ENCODE data around the gene MISP3. TPM values are rescaled to one million over a fixed set of nuclear protein-coding genes. Genes with fewer than 3 reads are reported as not detected.

MISP3 gene
- total RNA-seq, 1 donor from 2014 or later, result not detected

- Histone ChIP-seq H3K9ac (ENCODE audit: low read depth in 1 of 3, low read length in 3 of 3) (no peak overlapping the region), H3K36me3 (ENCODE audit: control insufficient read depth in 3 of 3, insufficient read depth in 3 of 3, low read length in 3 of 3) (peaks cover 41 to 50% (median 42%) of the 10 kb centered on the region in 3 donors), H3K9me3 (ENCODE audit: control insufficient read depth in 3 of 3, low read length in 3 of 3) (peaks cover 0 to 8% (median 4%) of the 10 kb centered on the region in 3 donors), H3K4me1 (ENCODE audit: control insufficient read depth in 3 of 3, insufficient read depth in 3 of 3, low read length in 3 of 3) (peaks cover 0 to 8% (median 6%) of the 10 kb centered on the region in 3 donors), H3K4me3 (ENCODE audit: low read length in 3 of 3) (no peak overlapping the region), H3K27me3 (ENCODE audit: control insufficient read depth in 3 of 3, insufficient read depth in 3 of 3, low read length in 3 of 3) (no peaks in the 10 kb centered on the region), H3K27ac (ENCODE audit: low read depth, low read length) (no peak overlapping the region)
Measured at GRCh38 chr19:14097532-14098151, 25.1 kb downstream of the MISP3 start.

- H3K4me1 ChIP-seq (ENCODE audit: control insufficient read depth in 3 of 3, insufficient read depth in 3 of 3, low read length in 3 of 3), result peaks cover 3 to 13% (median 10%) of the 10 kb centered on the region in 3 donors
- no peak overlapping the region for H3K9ac ChIP-seq (ENCODE audit: low read depth in 1 of 3, low read length in 3 of 3)
- H3K27me3 ChIP-seq (ENCODE audit: control insufficient read depth in 3 of 3, insufficient read depth in 3 of 3, low read length in 3 of 3), result no peaks in the 10 kb centered on the region
- H3K36me3 ChIP-seq (ENCODE audit: control insufficient read depth in 3 of 3, insufficient read depth in 3 of 3, low read length in 3 of 3), result peaks cover 52 to 56% (median 53%) of the 10 kb centered on the region in 3 donors
- no peak overlapping the region for H3K27ac ChIP-seq (ENCODE audit: low read depth, low read length)
- H3K9me3 ChIP-seq (ENCODE audit: control insufficient read depth in 3 of 3, low read length in 3 of 3), result no peaks in the 10 kb centered on the region
- H3K4me3 ChIP-seq (ENCODE audit: low read length in 3 of 3), result no peak overlapping the region
Measured at GRCh38 chr19:14101003-14101545, 28.5 kb downstream of the MISP3 start.

- no peak overlapping the region for H3K27ac ChIP-seq (ENCODE audit: low read depth, low read length)
- H3K4me1 ChIP-seq (ENCODE audit: control insufficient read depth in 3 of 3, insufficient read depth in 3 of 3, low read length in 3 of 3), result peaks cover 6 to 15% (median 12%) of the 10 kb centered on the region in 3 donors
- no peaks in the 10 kb centered on the region for H3K9me3 ChIP-seq (ENCODE audit: control insufficient read depth in 3 of 3, low read length in 3 of 3)
- H3K4me3 ChIP-seq (ENCODE audit: low read length in 3 of 3), result no peak overlapping the region
- peak overlapping the region in 1 of 3 donors; percentile 12 for H3K9ac ChIP-seq (ENCODE audit: low read depth in 1 of 3, low read length in 3 of 3)
- peaks cover 42 to 51% (median 45%) of the 10 kb centered on the region in 3 donors for H3K36me3 ChIP-seq (ENCODE audit: control insufficient read depth in 3 of 3, insufficient read depth in 3 of 3, low read length in 3 of 3)
- no peaks in the 10 kb centered on the region for H3K27me3 ChIP-seq (ENCODE audit: control insufficient read depth in 3 of 3, insufficient read depth in 3 of 3, low read length in 3 of 3)
Measured at GRCh38 chr19:14102102-14102696, 29.6 kb downstream of the MISP3 start.

- Histone ChIP-seq H3K36me3 (ENCODE audit: control insufficient read depth in 3 of 3, insufficient read depth in 3 of 3, low read length in 3 of 3) (peaks cover 37 to 46% (median 39%) of the 10 kb centered on the region in 3 donors), H3K27ac (ENCODE audit: low read depth, low read length) (no peak overlapping the region), H3K9me3 (ENCODE audit: control insufficient read depth in 3 of 3, low read length in 3 of 3) (no peaks in the 10 kb centered on the region), H3K9ac (ENCODE audit: low read depth in 1 of 3, low read length in 3 of 3) (no peak overlapping the region), H3K27me3 (ENCODE audit: control insufficient read depth in 3 of 3, insufficient read depth in 3 of 3, low read length in 3 of 3) (no peaks in the 10 kb centered on the region), H3K4me3 (ENCODE audit: low read length in 3 of 3) (no peak overlapping the region), H3K4me1 (ENCODE audit: control insufficient read depth in 3 of 3, insufficient read depth in 3 of 3, low read length in 3 of 3) (peaks cover 11 to 21% (median 17%) of the 10 kb centered on the region in 3 donors)
Measured at GRCh38 chr19:14102756-14103155, 30.2 kb downstream of the MISP3 start.

- H3K36me3 ChIP-seq (ENCODE audit: control insufficient read depth in 3 of 3, insufficient read depth in 3 of 3, low read length in 3 of 3), result peaks cover 32 to 42% (median 35%) of the 10 kb centered on the region in 3 donors
- H3K9me3 ChIP-seq (ENCODE audit: control insufficient read depth in 3 of 3, low read length in 3 of 3), result no peaks in the 10 kb centered on the region
- H3K4me3 ChIP-seq (ENCODE audit: low read length in 3 of 3), result no peak overlapping the region
- peak overlapping the region in 1 of 3 donors; percentile 3 for H3K9ac ChIP-seq (ENCODE audit: low read depth in 1 of 3, low read length in 3 of 3)
- no peak overlapping the region for H3K27ac ChIP-seq (ENCODE audit: low read depth, low read length)
- H3K4me1 ChIP-seq (ENCODE audit: control insufficient read depth in 3 of 3, insufficient read depth in 3 of 3, low read length in 3 of 3), result peaks cover 17 to 27% (median 23%) of the 10 kb centered on the region in 3 donors
- no peaks in the 10 kb centered on the region for H3K27me3 ChIP-seq (ENCODE audit: control insufficient read depth in 3 of 3, insufficient read depth in 3 of 3, low read length in 3 of 3)
Measured at GRCh38 chr19:14103310-14103709, 30.7 kb downstream of the MISP3 start.

GRCh38 chr19:14105680-14106079, 33.1 kb downstream of the MISP3 start:
- H3K9ac ChIP-seq (ENCODE audit: low read depth in 1 of 3, low read length in 3 of 3), result peak overlapping the region in 1 of 3 donors; percentile 8
- H3K27ac ChIP-seq (ENCODE audit: low read depth, low read length), result no peak overlapping the region
- no peaks in the 10 kb centered on the region for H3K9me3 ChIP-seq (ENCODE audit: control insufficient read depth in 3 of 3, low read length in 3 of 3)
- H3K27me3 ChIP-seq (ENCODE audit: control insufficient read depth in 3 of 3, insufficient read depth in 3 of 3, low read length in 3 of 3), result no peaks in the 10 kb centered on the region
- H3K36me3 ChIP-seq (ENCODE audit: control insufficient read depth in 3 of 3, insufficient read depth in 3 of 3, low read length in 3 of 3), result peaks cover 25 to 34% (median 28%) of the 10 kb centered on the region in 3 donors
- peaks cover 22 to 37% (median 25%) of the 10 kb centered on the region in 3 donors for H3K4me1 ChIP-seq (ENCODE audit: control insufficient read depth in 3 of 3, insufficient read depth in 3 of 3, low read length in 3 of 3)
- no peak overlapping the region for H3K4me3 ChIP-seq (ENCODE audit: low read length in 3 of 3)

GRCh38 chr19:14106840-14107239, 34.3 kb downstream of the MISP3 start:
- Histone ChIP-seq H3K4me1 (ENCODE audit: control insufficient read depth in 3 of 3, insufficient read depth in 3 of 3, low read length in 3 of 3) (peaks cover 32 to 47% (median 33%) of the 10 kb centered on the region in 3 donors), H3K9ac (ENCODE audit: low read depth in 1 of 3, low read length in 3 of 3) (peak overlapping the region; percentile 71 to 79 (median 79)), H3K27me3 (ENCODE audit: control insufficient read depth in 3 of 3, insufficient read depth in 3 of 3, low read length in 3 of 3) (no peaks in the 10 kb centered on the region), H3K9me3 (ENCODE audit: control insufficient read depth in 3 of 3, low read length in 3 of 3) (no peaks in the 10 kb centered on the region), H3K27ac (ENCODE audit: low read depth, low read length) (peak overlapping the region; percentile 86), H3K36me3 (ENCODE audit: control insufficient read depth in 3 of 3, insufficient read depth in 3 of 3, low read length in 3 of 3) (peaks cover 22 to 33% (median 24%) of the 10 kb centered on the region in 3 donors), H3K4me3 (ENCODE audit: low read length in 3 of 3) (no peak overlapping the region)

GRCh38 chr19:14107581-14108461, 35.2 kb downstream of the MISP3 start:
- H3K27ac ChIP-seq (ENCODE audit: low read depth, low read length), result peak overlapping the region; percentile 86
- peaks cover 13 to 23% (median 15%) of the 10 kb centered on the region in 3 donors for H3K36me3 ChIP-seq (ENCODE audit: control insufficient read depth in 3 of 3, insufficient read depth in 3 of 3, low read length in 3 of 3)
- peak overlapping the region; percentile 71 to 79 (median 79) for H3K9ac ChIP-seq (ENCODE audit: low read depth in 1 of 3, low read length in 3 of 3)
- no peaks in the 10 kb centered on the region for H3K27me3 ChIP-seq (ENCODE audit: control insufficient read depth in 3 of 3, insufficient read depth in 3 of 3, low read length in 3 of 3)
- peak overlapping the region; percentile 30 to 58 (median 50) for H3K4me3 ChIP-seq (ENCODE audit: low read length in 3 of 3)
- H3K4me1 ChIP-seq (ENCODE audit: control insufficient read depth in 3 of 3, insufficient read depth in 3 of 3, low read length in 3 of 3), result peaks cover 36 to 48% (median 41%) of the 10 kb centered on the region in 3 donors
- H3K9me3 ChIP-seq (ENCODE audit: control insufficient read depth in 3 of 3, low read length in 3 of 3), result no peaks in the 10 kb centered on the region

- H3K27me3 ChIP-seq (ENCODE audit: control insufficient read depth in 3 of 3, insufficient read depth in 3 of 3, low read length in 3 of 3), result no peaks in the 10 kb centered on the region
- peaks cover 4 to 10% (median 6%) of the 10 kb centered on the region in 3 donors for H3K36me3 ChIP-seq (ENCODE audit: control insufficient read depth in 3 of 3, insufficient read depth in 3 of 3, low read length in 3 of 3)
- H3K4me1 ChIP-seq (ENCODE audit: control insufficient read depth in 3 of 3, insufficient read depth in 3 of 3, low read length in 3 of 3), result peaks cover 61 to 70% (median 62%) of the 10 kb centered on the region in 3 donors
- H3K9ac ChIP-seq (ENCODE audit: low read depth in 1 of 3, low read length in 3 of 3), result peak overlapping the region in 2 of 3 donors; percentile 16 to 33
- H3K4me3 ChIP-seq (ENCODE audit: low read length in 3 of 3), result no peak overlapping the region
- H3K9me3 ChIP-seq (ENCODE audit: control insufficient read depth in 3 of 3, low read length in 3 of 3), result no peaks in the 10 kb centered on the region
- no peak overlapping the region for H3K27ac ChIP-seq (ENCODE audit: low read depth, low read length)
Measured at GRCh38 chr19:14110650-14111049, 38.1 kb downstream of the MISP3 start.

Measured in skeletal muscle tissue (tissue), 4 donors.